PFSK-1 (cell line): Measurements from ENCODE around the gene PEX1.
A peak's percentile ranks its signal among the peaks of the same experiment; 100 is the strongest.

Source experiments
- FOXP2 ChIP-seq: optimal IDR thresholded peaks from 2 replicates; pipeline ENCODE3; 2011; ENCODE audit warnings: borderline replicate concordance, control low read depth, inconsistent platforms; ENCODE audit not compliant: insufficient read depth; ENCODE audit errors: extremely low read length, extremely low read depth
- POLR2AphosphoS5 ChIP-seq: IDR thresholded peaks from 2 replicates; pipeline ENCODE4 v1.6.1; 2012; ENCODE audit warnings: low read depth, mild to moderate bottlenecking, control low read depth, low read length, moderate library complexity
- REST ChIP-seq, 2 experiments: IDR thresholded peaks; 2 replicates each; pipeline versions ENCODE4 v1.6.1 to v1.8.0; 2011 to 2012; ENCODE audit warnings: low read depth in 2 of 2, low read length in 2 of 2, control low read depth in 1 of 2, inconsistent platforms in 1 of 2, mild to moderate bottlenecking in 1 of 2, moderate library complexity in 1 of 2; ENCODE audit not compliant: insufficient read depth in 1 of 2
- SIN3A ChIP-seq: IDR thresholded peaks from 2 replicates; pipeline ENCODE4 v1.6.1; 2012; ENCODE audit warnings: mild to moderate bottlenecking, low read length, moderate library complexity, borderline replicate concordance; ENCODE audit not compliant: insufficient read depth
- TAF1 ChIP-seq: IDR thresholded peaks from 2 replicates; pipeline ENCODE4 v1.6.1; 2012; ENCODE audit warnings: low read length, control low read depth, borderline replicate concordance; ENCODE audit not compliant: insufficient read depth

The PEX1 gene

GRCh38 chr7:92546856-92547497 lies 18.7 kb upstream of the PEX1 start:
- no peak for TF ChIP-seq REST (IDR thresholded peaks at IDR 0.05; ENCODE audit: insufficient read depth in 1 of 2, low read depth in 2 of 2, low read length in 2 of 2)
- no peak for TF ChIP-seq SIN3A
- no peak for TF ChIP-seq POLR2AphosphoS5
- no peak for TF ChIP-seq TAF1
- no peak for TF ChIP-seq FOXP2

DNA sequence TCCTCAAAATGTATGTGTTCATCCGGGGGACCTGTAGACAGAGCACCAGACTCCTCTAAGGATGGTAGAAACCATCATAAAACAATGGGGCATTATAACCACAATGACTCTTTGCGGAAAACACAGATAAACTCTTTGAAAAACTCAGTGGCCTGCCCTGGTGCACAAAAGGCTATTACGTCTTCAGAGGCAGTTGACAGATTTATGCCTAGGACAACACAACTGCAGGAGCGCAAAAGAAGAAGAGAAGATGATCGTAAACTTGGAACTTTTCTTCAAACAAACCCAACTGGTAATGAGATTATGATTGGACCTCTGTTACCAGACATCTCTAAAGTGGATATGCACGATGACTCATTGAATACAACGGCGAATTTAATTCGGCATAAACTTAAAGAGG lies 6.3 kb upstream of the PEX1 start:
- TF ChIP-seq POLR2AphosphoS5 (no peak), FOXP2 (no peak), TAF1 (no peak), SIN3A (no peak), REST (IDR thresholded peaks at IDR 0.05; ENCODE audit: insufficient read depth in 1 of 2, low read depth in 2 of 2, low read length in 2 of 2) (no peak)

- TF ChIP-seq REST (IDR thresholded peaks at IDR 0.05; ENCODE audit: insufficient read depth in 1 of 2, low read depth in 2 of 2, low read length in 2 of 2) (no peak), SIN3A (no peak), FOXP2 (no peak), TAF1 (no peak), POLR2AphosphoS5 (no peak)
Measured at GRCh38 chr7:92528958-92529264, 591 bp upstream of the PEX1 start.

DNA sequence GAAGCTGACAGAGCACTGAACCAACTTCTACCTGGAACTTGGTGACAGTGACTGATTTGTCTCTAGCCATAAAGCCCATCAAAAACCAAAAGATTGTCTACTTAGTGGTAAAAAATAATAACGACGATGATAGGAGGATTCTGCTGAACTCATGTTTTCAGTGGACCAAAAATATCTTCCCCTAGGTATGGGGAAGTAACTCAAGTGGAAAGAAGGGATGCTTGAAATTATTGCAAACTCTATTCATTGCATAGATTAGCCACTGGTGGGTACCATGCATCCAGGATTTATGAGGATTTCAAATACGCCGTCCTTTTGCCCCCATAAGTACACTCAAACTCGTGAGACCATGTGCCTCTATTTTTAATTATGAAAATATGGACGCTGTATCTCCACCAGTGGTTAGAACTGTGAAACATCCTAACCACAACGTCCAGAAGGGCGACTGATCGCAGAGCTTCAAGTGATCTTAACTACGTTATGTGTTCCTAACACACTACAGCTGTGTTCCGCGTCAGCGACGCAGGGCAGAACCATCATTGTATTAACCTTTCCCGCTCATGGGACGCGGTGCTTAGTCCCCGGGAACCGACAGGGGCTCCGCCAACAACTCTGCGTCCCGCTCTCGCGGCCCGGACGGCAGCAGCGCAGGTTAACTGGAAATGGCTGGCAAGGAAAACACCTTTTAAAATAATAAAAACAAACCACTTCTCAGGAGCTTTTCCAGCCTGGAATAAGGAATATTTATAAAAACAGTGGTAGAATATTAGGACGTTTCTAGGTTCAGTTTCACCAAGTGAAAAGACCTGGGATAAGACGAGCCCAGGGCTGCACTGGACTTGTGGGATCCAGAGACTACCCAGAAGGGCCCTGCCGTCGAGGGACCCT lies 776 bp downstream of the PEX1 start:
- peak; percentile 38; the same call in 1 of the 2 replicates for TF ChIP-seq SIN3A
- no peak for TF ChIP-seq REST (IDR thresholded peaks at IDR 0.05; ENCODE audit: insufficient read depth in 1 of 2, low read depth in 2 of 2, low read length in 2 of 2)
- 0 out of 2 replicates have a peak, but pooled peaks have one; percentile 27 for TF ChIP-seq TAF1
